Peyer's patch (tissue), 4 donors: Measurements from ENCODE around the gene OLFML1.

Source experiments
- CTCF ChIP-seq, 6 experiments: fragments of 450-650 bp in 4 of 6; fragments of 200-600 bp in 2 of 6; sonication (generic) in 1 of 6; IDR thresholded peaks; one replicate each; pipeline ENCODE4 v1.5.1; 2017 to 2019; ENCODE audit warnings: antibody characterized with exemption in 6 of 6, mild to moderate bottlenecking in 3 of 6, moderate library complexity in 1 of 6
- POLR2A ChIP-seq, 2 donors: fragments of 450-650 bp; IDR thresholded peaks; one replicate each; pipeline ENCODE4 v1.5.1; 2017; ENCODE audit warnings: antibody characterized with exemption in 2 of 2, mild to moderate bottlenecking in 2 of 2, moderate library complexity in 2 of 2

DNA sequence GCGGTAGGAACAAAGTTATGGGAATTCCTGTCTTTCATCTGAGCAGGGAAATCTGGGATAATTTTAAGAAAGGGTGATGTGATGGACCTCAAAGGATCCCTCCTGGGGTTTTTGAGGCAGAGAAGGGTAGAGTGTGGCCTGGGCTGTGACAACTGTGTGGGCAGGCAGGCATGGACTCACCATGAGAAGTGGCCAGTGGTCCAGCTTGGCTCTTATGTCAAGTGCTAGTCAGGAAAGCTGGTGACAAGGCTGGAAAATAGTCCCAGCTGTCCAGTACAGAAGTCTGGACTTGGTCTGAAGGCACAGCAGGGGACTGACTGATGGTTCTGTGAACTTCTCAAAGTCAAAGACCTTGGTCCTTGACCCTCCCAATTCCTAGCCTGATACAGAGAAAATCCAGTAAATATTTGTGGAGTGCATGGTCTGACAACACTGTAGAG is 30.2 kb downstream of the OLFML1 start:
- no peak for TF ChIP-seq CTCF (IDR thresholded peaks at IDR 0.05)
- TF ChIP-seq POLR2A (IDR thresholded peaks at IDR 0.05): no peak
